ENCODE measurements around the gene SLC2A11.

The SLC2A11 gene

DNA sequence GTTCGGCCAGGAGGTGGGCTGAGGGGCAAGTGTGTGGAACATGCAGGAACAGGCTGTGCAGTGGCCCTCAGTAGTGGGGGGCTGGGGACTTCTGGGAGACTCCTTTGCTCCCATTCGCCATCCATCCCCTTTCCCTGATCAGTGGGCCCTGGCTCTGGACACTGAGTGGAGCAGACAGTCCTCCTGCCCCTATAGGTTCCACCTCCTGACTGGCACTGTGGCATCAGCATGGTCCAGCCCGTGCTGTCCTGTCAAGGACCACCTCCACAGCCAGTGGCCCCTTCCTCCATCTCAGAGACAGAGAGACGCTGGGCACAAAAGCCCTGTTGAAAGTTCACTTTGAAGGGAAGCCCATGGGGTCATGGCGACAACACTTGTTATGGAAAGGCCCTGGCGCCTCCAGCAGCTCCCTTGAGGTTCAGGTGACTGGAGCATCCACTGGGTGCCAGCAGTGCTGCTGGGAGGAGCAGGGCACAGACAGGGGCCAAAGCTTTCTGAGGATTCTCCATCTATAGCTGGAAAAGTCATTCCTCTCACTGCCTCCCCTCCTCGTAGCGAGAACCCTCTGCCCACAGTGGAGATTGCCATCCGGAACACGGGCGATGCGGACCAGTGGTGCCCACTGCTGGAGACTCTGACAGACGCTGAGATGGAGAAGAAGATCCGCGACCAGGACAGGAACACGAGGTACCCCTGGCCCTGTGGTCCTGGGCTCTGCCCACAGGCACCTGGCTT lies 24.5 kb upstream of the SLC2A11 start:
- TF ChIP-seq, protein P1, sequence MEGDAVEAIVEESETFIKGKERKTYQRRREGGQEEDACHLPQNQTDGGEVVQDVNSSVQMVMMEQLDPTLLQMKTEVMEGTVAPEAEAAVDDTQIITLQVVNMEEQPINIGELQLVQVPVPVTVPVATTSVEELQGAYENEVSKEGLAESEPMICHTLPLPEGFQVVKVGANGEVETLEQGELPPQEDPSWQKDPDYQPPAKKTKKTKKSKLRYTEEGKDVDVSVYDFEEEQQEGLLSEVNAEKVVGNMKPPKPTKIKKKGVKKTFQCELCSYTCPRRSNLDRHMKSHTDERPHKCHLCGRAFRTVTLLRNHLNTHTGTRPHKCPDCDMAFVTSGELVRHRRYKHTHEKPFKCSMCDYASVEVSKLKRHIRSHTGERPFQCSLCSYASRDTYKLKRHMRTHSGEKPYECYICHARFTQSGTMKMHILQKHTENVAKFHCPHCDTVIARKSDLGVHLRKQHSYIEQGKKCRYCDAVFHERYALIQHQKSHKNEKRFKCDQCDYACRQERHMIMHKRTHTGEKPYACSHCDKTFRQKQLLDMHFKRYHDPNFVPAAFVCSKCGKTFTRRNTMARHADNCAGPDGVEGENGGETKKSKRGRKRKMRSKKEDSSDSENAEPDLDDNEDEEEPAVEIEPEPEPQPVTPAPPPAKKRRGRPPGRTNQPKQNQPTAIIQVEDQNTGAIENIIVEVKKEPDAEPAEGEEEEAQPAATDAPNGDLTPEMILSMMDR (conservative IDR thresholded peaks at IDR 0.05) = no peak

DNA sequence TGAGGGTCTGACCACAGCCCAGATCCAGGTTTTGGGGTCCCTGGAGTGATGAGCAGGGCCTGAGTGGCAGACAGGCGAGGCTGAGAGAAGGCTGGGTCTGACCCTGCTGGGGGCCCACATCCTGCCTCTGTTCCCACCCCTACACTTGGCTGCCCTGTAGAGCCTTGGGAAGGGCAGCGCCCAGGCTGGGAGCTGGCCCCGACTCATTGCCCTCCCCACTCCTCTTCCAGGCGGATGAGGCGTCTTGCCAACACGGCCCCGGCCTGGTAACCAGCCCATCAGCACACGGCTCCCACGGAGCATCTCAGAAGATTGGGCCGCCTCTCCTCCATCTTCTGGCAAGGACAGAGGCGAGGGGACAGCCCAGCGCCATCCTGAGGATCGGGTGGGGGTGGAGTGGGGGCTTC lies 23.8 kb upstream of the SLC2A11 start:
- TF ChIP-seq, protein P1 (conservative IDR thresholded peaks at IDR 0.05) = no peak

More for the DNA sequence above, 24.5 kb upstream of the SLC2A11 start:
- H3K27ac ChIP-seq = no peak overlapping the region

DNA sequence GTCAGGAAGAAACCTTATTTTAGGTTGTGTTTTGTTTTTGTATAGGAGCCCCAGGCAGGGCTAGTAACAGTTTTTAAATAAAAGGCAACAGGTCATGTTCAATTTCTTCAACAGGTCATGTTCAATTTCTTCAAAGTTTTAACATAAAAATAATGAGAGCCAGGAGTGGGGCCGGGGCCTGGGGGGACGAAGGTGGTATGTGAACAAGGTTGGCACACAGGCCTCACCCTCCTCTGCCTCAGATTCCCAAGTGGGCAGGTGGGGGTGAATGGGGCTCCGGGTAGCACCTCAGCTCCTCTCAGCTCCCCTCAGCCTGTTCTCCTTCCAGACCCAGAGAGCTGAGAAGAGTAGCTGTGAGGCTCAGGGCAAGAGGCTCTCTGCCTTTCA lies 23.3 kb upstream of the SLC2A11 start:
- TF ChIP-seq, protein P1 (conservative IDR thresholded peaks at IDR 0.05) = no peak
- no peak overlapping the region for H3K27ac ChIP-seq

More for the DNA sequence above, 23.8 kb upstream of the SLC2A11 start:
- H3K27ac ChIP-seq = no peak overlapping the region

DNA sequence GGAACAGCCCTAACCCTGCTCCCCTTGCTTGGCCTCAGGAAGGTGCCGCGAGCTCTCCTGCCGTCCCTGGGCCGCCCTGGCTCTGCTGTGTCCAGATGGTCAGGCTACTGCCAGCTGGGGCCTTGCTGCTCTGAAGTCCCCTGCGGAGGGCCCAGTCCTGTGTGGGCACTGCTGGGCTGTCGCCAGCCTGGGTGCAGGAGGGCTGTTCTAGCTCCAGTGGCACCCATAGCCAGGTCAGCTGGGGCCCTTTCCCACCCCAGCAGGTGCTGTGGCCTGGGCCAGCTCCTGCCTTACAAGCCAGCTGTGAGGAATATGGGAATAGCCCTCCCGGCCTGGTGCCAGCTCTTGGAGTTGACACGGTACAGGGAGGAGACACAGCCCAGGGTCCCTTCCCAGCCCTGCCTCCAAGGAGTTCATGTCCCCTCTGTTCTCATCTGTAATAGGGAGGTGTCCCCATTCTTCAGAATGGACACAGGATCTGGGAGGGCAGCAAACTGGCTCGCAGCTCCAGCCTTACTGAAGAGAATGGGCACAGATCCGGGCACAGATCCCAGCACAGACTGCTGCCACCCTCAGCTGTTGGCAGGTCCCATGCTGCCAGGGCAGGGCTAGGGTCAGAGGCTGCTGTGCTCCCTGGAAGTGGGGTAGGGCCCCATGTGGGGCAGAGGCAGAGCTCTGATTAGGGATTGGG lies 22.7 kb upstream of the SLC2A11 start:
- TF ChIP-seq, protein P1 (conservative IDR thresholded peaks at IDR 0.05) = no peak
- no peak overlapping the region for H3K27ac ChIP-seq

DNA sequence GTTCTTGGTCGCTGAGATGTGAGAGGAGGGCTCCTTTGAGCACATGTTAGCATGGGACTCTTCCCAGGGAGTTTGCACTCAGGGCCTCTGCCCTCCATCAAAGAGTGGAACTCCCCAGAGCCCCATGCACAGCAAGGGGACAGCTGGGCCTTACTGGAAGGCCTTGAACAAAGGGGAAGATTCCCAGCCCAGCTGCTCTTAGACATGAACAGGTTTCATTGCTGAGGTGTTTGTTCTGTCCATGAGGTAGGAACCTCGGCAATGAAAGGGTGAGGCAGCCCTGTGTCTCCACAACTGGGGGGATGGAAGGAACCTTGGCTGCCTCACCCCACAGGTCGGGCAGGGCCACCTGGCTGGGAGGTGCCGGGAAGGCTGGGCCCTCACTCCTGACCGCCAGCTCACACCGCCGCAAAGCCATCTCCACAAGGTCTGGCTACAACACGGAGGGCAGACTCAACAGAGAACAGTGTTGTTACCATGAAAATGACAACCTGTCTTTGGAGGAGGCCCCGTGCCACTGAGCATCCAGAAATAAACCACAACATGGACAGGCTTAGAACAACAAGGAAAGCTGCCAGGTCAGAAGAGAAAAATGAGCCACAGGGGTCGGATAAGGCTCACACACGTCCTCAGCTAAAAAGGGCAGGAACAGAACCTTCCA lies 22.1 kb upstream of the SLC2A11 start:
- no peak overlapping the region for H3K27ac ChIP-seq

DNA sequence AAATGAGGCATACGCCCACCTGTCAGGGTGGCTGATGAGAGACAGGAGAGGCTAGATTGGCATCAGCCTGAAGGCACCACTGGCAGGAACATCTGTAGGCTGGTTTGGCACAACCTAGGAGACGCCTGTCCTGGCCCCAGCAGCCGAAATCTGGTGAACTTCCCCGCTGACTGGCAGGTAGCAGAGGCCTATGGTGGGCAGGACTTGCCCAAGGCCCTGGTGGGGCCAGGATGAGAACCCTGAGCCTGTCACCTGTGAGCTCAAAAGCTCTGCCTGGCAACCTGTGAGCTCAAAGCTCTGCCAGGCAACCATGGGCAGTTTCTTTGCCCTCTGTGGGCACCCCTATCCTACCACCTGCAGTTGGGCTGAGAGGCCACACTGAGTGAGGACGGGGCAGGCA lies 21.4 kb upstream of the SLC2A11 start:
- TF ChIP-seq, protein P1 (conservative IDR thresholded peaks at IDR 0.05) = no peak
- no peak overlapping the region for H3K27ac ChIP-seq

More for the DNA sequence above, 22.1 kb upstream of the SLC2A11 start:
- TF ChIP-seq, protein P1 (conservative IDR thresholded peaks at IDR 0.05) = no peak

Data from VCaP (cell line).